IMR-90 (cell line): ENCODE results near the gene COL1A1. TPM values are rescaled to one million over a fixed set of nuclear protein-coding genes. Genes with fewer than 3 reads are reported as not detected.

Source experiments
- ATAC-seq: fragments of 200-7000 bp; cut with Tn5 transposase; 2 replicates; pipeline ENCODE4 v1.9.1; 2020; ENCODE audit warnings: low read depth, mild to moderate bottlenecking, moderate library complexity
- BruUV-seq: library from RNA; stranded (reverse); fragments of 400-500 nt; replicated peaks from 2 replicates; lab custom pipeline; 2021; lab: Mats Ljungman, UMichigan
- CTCF ChIA-PET: fragments of 300-600 bp; formaldehyde crosslinking; extraction: SDS; loops from one replicate; lab custom pipeline; 2021; ENCODE audit warnings: antibody characterized with exemption; lab: Yijun Ruan, JAX
- POLR2A ChIA-PET: fragments of 300-600 bp; sonication (Branson Sonifier 250); formaldehyde crosslinking; loops from one replicate; lab custom pipeline; 2022; ENCODE audit warnings: antibody characterized with exemption; ENCODE audit not compliant: unreplicated experiment; lab: Charles Lee
- DNase-seq: peaks from one replicate; pipeline ENCODE4 v3.0.0; 2013
- H2AFZ ChIP-seq: replicated peaks from 2 replicates; pipeline ENCODE3; 2013; ENCODE audit warnings: low read length, mild to moderate bottlenecking; ENCODE audit not compliant: poor library complexity
- H2AK5ac ChIP-seq: 2 replicates; pipeline ENCODE4 v1.6.1; 2013; ENCODE audit warnings: low read depth, low read length, inconsistent platforms
- H2AK9ac ChIP-seq: replicated peaks from 2 replicates; pipeline ENCODE3; 2013; ENCODE audit warnings: mild to moderate bottlenecking, low read depth, low read length, moderate library complexity; ENCODE audit not compliant: poor library complexity
- H2BK120ac ChIP-seq: 2 replicates; pipeline ENCODE4 v1.6.1; 2013; ENCODE audit warnings: low read depth, low read length, inconsistent platforms
- H2BK15ac ChIP-seq: 3 replicates; pipeline ENCODE4 v1.6.1; 2013; ENCODE audit warnings: low read depth, low read length, inconsistent platforms
- H2BK20ac ChIP-seq: 2 replicates; pipeline ENCODE4 v1.6.1; 2013; ENCODE audit warnings: low read depth, mild to moderate bottlenecking, inconsistent platforms, low read length, moderate library complexity
- H2BK5ac ChIP-seq: 2 replicates; pipeline ENCODE4 v1.6.1; 2013; ENCODE audit warnings: mild to moderate bottlenecking, low read depth, low read length, inconsistent platforms; ENCODE audit not compliant: poor library complexity, severe bottlenecking
- H3K14ac ChIP-seq: replicated peaks from 2 replicates; pipeline ENCODE4 v1.6.1; 2013; ENCODE audit warnings: low read depth, low read length, inconsistent platforms
- H3K18ac ChIP-seq: 2 replicates; pipeline ENCODE4 v1.6.1; 2013; ENCODE audit warnings: low read depth, low read length, control low read depth
- H3K23ac ChIP-seq: 2 replicates; pipeline ENCODE4 v1.6.1; 2013; ENCODE audit warnings: low read depth, low read length, inconsistent platforms
- H3K27ac ChIP-seq: 2 replicates; pipeline ENCODE4 v1.5.1; 2013; ENCODE audit warnings: mild to moderate bottlenecking, control low read depth, low read length; ENCODE audit not compliant: insufficient read depth
- H3K27me3 ChIP-seq: 2 replicates; pipeline ENCODE4 v1.6.1; 2013; ENCODE audit warnings: low read length; ENCODE audit not compliant: control insufficient read depth, insufficient read depth
- H3K36me3 ChIP-seq: 2 replicates; pipeline ENCODE4 v1.6.1; 2013; ENCODE audit warnings: low read length, mixed read lengths; ENCODE audit not compliant: control insufficient read depth, insufficient read depth
- H3K4ac ChIP-seq: 2 replicates; pipeline ENCODE4 v1.6.1; 2013; ENCODE audit warnings: low read depth, low read length, inconsistent platforms
- H3K4me1 ChIP-seq: 2 replicates; pipeline ENCODE4 v1.6.1; 2013; ENCODE audit warnings: low read length, mixed read lengths; ENCODE audit not compliant: control insufficient read depth, insufficient read depth
- H3K4me2 ChIP-seq: 2 replicates; pipeline ENCODE4 v1.6.1; 2013; ENCODE audit warnings: low read depth, mild to moderate bottlenecking, control low read depth, low read length, moderate library complexity
- H3K4me3 ChIP-seq: 2 replicates; pipeline ENCODE4 v1.5.1; 2013; ENCODE audit warnings: low read depth, mild to moderate bottlenecking, control low read depth, low read length, moderate library complexity; ENCODE audit not compliant: insufficient read depth
- H3K56ac ChIP-seq: 2 replicates; pipeline ENCODE4 v1.6.1; 2013; ENCODE audit warnings: low read length, inconsistent platforms; ENCODE audit not compliant: insufficient read depth; ENCODE audit errors: extremely low read depth
- H3K79me1 ChIP-seq, 2 experiments: 2 replicates each; pipeline ENCODE4 v1.6.1; 2013; ENCODE audit warnings: low read length in 2 of 2, inconsistent platforms in 1 of 2, low read depth in 1 of 2
- H3K9ac ChIP-seq: 2 replicates; pipeline ENCODE4 v1.6.1; 2013; ENCODE audit warnings: low read depth, low read length, control low read depth
- H3K9me1 ChIP-seq: 2 replicates; pipeline ENCODE4 v1.6.1; 2013; ENCODE audit warnings: low read length, inconsistent platforms; ENCODE audit not compliant: insufficient read depth
- H3K9me3 ChIP-seq: 2 replicates; pipeline ENCODE4 v1.6.1; 2013; ENCODE audit warnings: low read length; ENCODE audit not compliant: control insufficient read depth, insufficient read depth
- H4K20me1 ChIP-seq: 2 replicates; pipeline ENCODE4 v1.6.1; 2013; ENCODE audit warnings: low read length, inconsistent platforms; ENCODE audit not compliant: insufficient read depth
- H4K5ac ChIP-seq: 2 replicates; pipeline ENCODE4 v1.6.1; 2013; ENCODE audit warnings: mild to moderate bottlenecking, low read depth, low read length, control low read depth
- H4K8ac ChIP-seq, 2 experiments: 2 replicates each; pipeline ENCODE4 v1.6.1; 2013; ENCODE audit warnings: low read depth in 2 of 2, low read length in 2 of 2, control low read depth in 1 of 2, inconsistent platforms in 1 of 2
- H4K91ac ChIP-seq: 2 replicates; pipeline ENCODE4 v1.6.1; 2013; ENCODE audit warnings: low read depth, low read length, inconsistent platforms; ENCODE audit not compliant: insufficient read depth
- BHLHE40 ChIP-seq: fragments of 150-350 bp; IDR thresholded peaks from 2 replicates; pipeline ENCODE4 v1.6.1; 2016; ENCODE audit warnings: mild to moderate bottlenecking, low read depth, low read length
- CEBPB ChIP-seq: IDR thresholded peaks from 2 replicates; pipeline ENCODE4 v1.6.1; 2012; ENCODE audit warnings: low read depth, low read length, improper control_type of control experiment
- CHD1 ChIP-seq: IDR thresholded peaks from 2 replicates; pipeline ENCODE4 v1.6.1; 2012; ENCODE audit warnings: low read depth, low read length, improper control_type of control experiment
- CTCF ChIP-seq: conservative IDR thresholded peaks from 2 replicates; pipeline ENCODE4 v1.5.1; 2012; ENCODE audit warnings: mild to moderate bottlenecking, low read depth, low read length, improper control_type of control experiment
- ELK1 ChIP-seq: fragments of 150-350 bp; IDR thresholded peaks from 2 replicates; pipeline ENCODE4 v1.6.1; 2016; ENCODE audit warnings: low read depth, mild to moderate bottlenecking, low read length, moderate library complexity, borderline replicate concordance
- FOS ChIP-seq: fragments of 150-350 bp; IDR thresholded peaks from 2 replicates; pipeline ENCODE4 v1.6.1; 2016; ENCODE audit warnings: low read depth, low read length
- MAFK ChIP-seq: IDR thresholded peaks from 2 replicates; pipeline ENCODE4 v1.6.1; 2012; ENCODE audit warnings: low read depth, low read length, improper control_type of control experiment
- MXI1 ChIP-seq: IDR thresholded peaks from 2 replicates; pipeline ENCODE4 v1.6.1; 2012; ENCODE audit warnings: low read depth, mild to moderate bottlenecking, low read length, moderate library complexity, borderline replicate concordance
- NFE2L2 ChIP-seq: fragments of 150-350 bp; IDR thresholded peaks from 2 replicates; pipeline ENCODE4 v1.6.1; 2016; ENCODE audit warnings: low read depth, mild to moderate bottlenecking, low read length
- POLR2A ChIP-seq: IDR thresholded peaks from 2 replicates; pipeline ENCODE4 v1.6.1; 2012; ENCODE audit warnings: mild to moderate bottlenecking, low read depth, low read length
- RAD21 ChIP-seq: IDR thresholded peaks from 2 replicates; pipeline ENCODE4 v1.6.1; 2012; ENCODE audit warnings: low read length, improper control_type of control experiment
- RCOR1 ChIP-seq: IDR thresholded peaks from 2 replicates; pipeline ENCODE4 v1.6.1; 2012; ENCODE audit warnings: mild to moderate bottlenecking, low read length, improper control_type of control experiment; ENCODE audit not compliant: insufficient replicate concordance
- RFX5 ChIP-seq: IDR thresholded peaks from 2 replicates; pipeline ENCODE4 v1.8.0; 2012; ENCODE audit warnings: low read depth, mild to moderate bottlenecking, low read length, moderate library complexity
- SMC3 ChIP-seq: fragments of 150-350 bp; IDR thresholded peaks from 2 replicates; pipeline ENCODE4 v1.6.1; 2016; ENCODE audit warnings: low read depth, mild to moderate bottlenecking, antibody characterized with exemption, low read length, moderate library complexity
- USF2 ChIP-seq: fragments of 150-350 bp; IDR thresholded peaks from 2 replicates; pipeline ENCODE4 v1.6.1; 2017; ENCODE audit warnings: mild to moderate bottlenecking, antibody characterized with exemption, low read length, low read depth
- WGBS, 2 experiments: methylation state at CpG; one replicate each; pipeline versions ENCODE4 v1.1.5 to v1.1.7; 2013; ENCODE audit warnings: missing lambda C conversion rate in 2 of 2; ENCODE audit not compliant: insufficient read length in 1 of 2; ENCODE audit errors: extremely low coverage in 2 of 2; 5-methylcytosine and 5-hydroxymethylcytosine counted together
- dilution Hi-C: fragments of 300-500 bp; cut with HindIII; formaldehyde crosslinking; loops from one replicate; pipeline ENCODE4 v1.14.3; 2018; ENCODE audit warnings: low sequenced_read_pairs; ENCODE audit not compliant: unreplicated experiment
- in situ Hi-C: fragments of 300-500 bp; cut with MboI; formaldehyde crosslinking; loops from 3 replicates; pipeline ENCODE4 v1.14.3; 2019; ENCODE audit warnings: low sequenced_read_pairs, inconsistent platforms, mixed read lengths
- intact Hi-C: fragments of 100-400 bp; cut with micrococcal nuclease; formaldehyde crosslinking; loops from 2 replicates; pipeline ENCODE4 v1.10.0; 2022
- polyA plus RNA-seq, 3 experiments: library from polyadenylated mRNA; depleted of rRNA; stranded (reverse); fragments of >200 nt; gene quantifications; 2 replicates each; pipeline ENCODE4 v1.2.3, GENCODE V29; 2012; ENCODE audit warnings: low replicate concordance in 1 of 3
- total RNA-seq: library from RNA; depleted of rRNA; stranded (reverse); fragments of >200 nt; gene quantifications from 2 replicates; pipeline ENCODE4 v1.2.3, GENCODE V29; 2012

The COL1A1 gene
- total and polyA plus RNA-seq, 2 of the 4 experiments (the other 2 are of a cell fraction), result 2,180 to 4,350 TPM

- no peak overlapping the region for H3K4ac ChIP-seq
- no peak overlapping the region for H2BK5ac ChIP-seq
- no peak for DNase-seq
- H2AK9ac ChIP-seq, result no peak overlapping the region
- ATAC-seq, result no peak
- no peak overlapping the region for H4K5ac ChIP-seq
- no peak overlapping the region for H3K56ac ChIP-seq
- 83% methylated on average over 1 of the region's 11 CpGs; no CpG with 5 or more reads in 1 of the 2 experiments for WGBS, 2 experiments
- H2BK120ac ChIP-seq, result no peak overlapping the region
- H4K20me1 ChIP-seq, result peaks cover 81% of the 10 kb centered on the region
- H2BK15ac ChIP-seq, result no peak overlapping the region
- ChIA-PET POLR2A (interaction anchor here (0.6 kb wide), 1 partner anchor 54 kb away, joined by 13 read pairs; no protein-coding TSS in a partner anchor), CTCF (interaction anchor here (1.3 kb wide), 1 partner anchor 16 kb away, joined by 6 read pairs; no protein-coding TSS in a partner anchor)
- no peaks in the 10 kb centered on the region for H3K9me3 ChIP-seq
- no peak overlapping the region for H3K27ac ChIP-seq
- dilution Hi-C loops, result no loop called here
- H4K91ac ChIP-seq, result no peak overlapping the region
- no peak overlapping the region for H3K14ac ChIP-seq
- no peak overlapping the region for H3K18ac ChIP-seq
- H3K4me1 ChIP-seq, result peaks cover 22% of the 10 kb centered on the region
- H3K9me1 ChIP-seq, result peaks cover 2% of the 10 kb centered on the region; the same call in 1 of the 2 replicates
- H2BK20ac ChIP-seq, result no peak overlapping the region
- no peak overlapping the region for H2AFZ ChIP-seq
- peaks cover 9 to 77% of the 10 kb centered on the region in 2 experiments for H3K79me1 ChIP-seq
- no peak overlapping the region for H3K23ac ChIP-seq
- BruUV-seq, result no TSS peak
- intact Hi-C loops, result no loop called here
- H3K4me3 ChIP-seq, result no peak overlapping the region
- H2AK5ac ChIP-seq, result no peak overlapping the region
- peak overlapping the region; percentile 20; the same call in 1 of the 2 replicates for H3K4me2 ChIP-seq
- H3K27me3 ChIP-seq, result no peaks in the 10 kb centered on the region
- H3K36me3 ChIP-seq, result peaks cover 44% of the 10 kb centered on the region
- no peak overlapping the region for H4K8ac ChIP-seq
- in situ Hi-C loops, result no loop called here
- H3K9ac ChIP-seq, result no peak overlapping the region
- TF ChIP-seq POLR2A (no peak), ELK1 (no peak), CEBPB (no peak), USF2 (no peak), RCOR1 (no peak), CTCF (no peak), FOS (no peak), CHD1 (no peak), BHLHE40 (no peak), MXI1 (no peak), RAD21 (no peak), NFE2L2 (no peak), RFX5 (no peak), SMC3 (no peak), MAFK (no peak)
Measured at GRCh38 chr17:50145532-50146229, 55.8 kb downstream of the COL1A1 start.
